HG03354 (cell line): ENCODE data around the gene PPARD.

Experiments used
- ATAC-seq: cut with Tn5 transposase; IDR thresholded peaks from one replicate; pipeline ENCODE4 v1.9.1; 2021; ENCODE audit warnings: mild to moderate bottlenecking; ENCODE audit not compliant: unreplicated experiment, poor library complexity, severe bottlenecking

Gene PPARD

DNA sequence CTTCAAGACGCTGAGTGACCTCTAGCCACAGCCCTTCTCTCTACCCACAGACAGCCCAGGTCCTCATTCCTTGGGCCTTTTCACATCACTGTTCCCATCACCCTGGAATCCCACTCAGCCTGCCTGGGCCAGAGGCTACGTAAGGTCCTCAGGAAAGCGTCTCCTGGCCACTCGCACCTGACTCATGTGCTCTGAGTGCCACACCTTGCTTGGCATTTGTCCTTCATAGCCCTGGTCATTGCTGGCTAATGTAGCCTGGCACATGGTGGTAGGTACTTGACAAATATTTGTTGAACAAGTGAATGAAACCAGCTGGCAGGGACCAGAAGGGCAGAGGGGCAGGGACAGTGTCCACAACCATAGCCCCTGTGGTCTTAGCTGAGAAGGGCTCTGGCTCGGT is 59.2 kb downstream of the PPARD start:
- ATAC-seq = no peak

DNA sequence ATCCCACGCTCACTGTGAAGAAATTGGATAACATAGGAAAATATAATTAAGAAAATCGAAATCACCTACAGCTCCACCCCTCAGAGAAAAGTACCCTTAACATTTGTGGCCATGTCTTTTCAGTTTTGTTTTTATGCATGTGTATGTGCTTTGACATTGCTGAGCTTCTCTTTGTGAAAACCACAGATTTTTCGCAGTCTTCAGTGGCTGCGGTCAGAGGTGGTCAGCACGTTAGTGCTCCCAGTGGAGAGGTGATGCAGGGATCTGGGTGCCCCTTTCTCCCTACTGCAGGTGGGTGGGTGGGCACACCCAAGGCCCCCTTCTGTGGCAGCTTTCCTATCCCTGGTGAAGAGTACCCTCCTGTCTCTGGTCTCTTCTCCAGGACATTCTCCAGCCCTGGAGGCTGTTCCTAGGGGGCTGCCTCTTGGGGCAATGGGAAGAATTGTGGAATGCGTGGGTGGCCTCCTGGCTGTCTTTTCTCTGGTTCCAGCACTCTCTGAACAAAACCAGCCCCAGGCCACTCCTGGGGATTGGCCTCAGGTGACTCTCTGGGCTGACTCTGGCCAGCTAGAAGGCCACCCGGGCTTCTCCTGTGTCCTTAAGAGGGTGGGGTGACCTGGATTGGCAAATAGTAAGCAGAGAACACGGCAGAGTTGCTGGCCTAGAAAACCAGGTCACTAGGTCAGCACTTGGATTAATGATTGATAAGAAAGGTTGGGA is 59.9 kb downstream of the PPARD start:
- ATAC-seq = no peak

DNA sequence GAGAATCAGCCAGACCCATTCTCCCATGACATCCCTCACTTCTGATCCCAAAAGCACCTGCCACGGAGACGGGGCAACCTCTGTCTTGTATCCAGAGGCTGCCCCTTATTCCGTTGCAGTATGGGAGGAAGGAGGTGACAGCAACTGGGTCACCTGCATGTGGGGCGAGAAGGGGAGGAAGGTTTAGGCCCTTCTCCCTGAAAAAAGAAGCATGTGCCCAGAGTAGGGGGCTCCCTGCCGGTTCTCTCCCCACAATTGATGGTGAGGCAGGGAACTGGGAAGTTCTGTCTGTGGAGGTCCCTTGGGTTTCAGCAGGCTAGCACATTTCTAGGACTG is 60.5 kb downstream of the PPARD start:
- ATAC-seq = no peak

DNA sequence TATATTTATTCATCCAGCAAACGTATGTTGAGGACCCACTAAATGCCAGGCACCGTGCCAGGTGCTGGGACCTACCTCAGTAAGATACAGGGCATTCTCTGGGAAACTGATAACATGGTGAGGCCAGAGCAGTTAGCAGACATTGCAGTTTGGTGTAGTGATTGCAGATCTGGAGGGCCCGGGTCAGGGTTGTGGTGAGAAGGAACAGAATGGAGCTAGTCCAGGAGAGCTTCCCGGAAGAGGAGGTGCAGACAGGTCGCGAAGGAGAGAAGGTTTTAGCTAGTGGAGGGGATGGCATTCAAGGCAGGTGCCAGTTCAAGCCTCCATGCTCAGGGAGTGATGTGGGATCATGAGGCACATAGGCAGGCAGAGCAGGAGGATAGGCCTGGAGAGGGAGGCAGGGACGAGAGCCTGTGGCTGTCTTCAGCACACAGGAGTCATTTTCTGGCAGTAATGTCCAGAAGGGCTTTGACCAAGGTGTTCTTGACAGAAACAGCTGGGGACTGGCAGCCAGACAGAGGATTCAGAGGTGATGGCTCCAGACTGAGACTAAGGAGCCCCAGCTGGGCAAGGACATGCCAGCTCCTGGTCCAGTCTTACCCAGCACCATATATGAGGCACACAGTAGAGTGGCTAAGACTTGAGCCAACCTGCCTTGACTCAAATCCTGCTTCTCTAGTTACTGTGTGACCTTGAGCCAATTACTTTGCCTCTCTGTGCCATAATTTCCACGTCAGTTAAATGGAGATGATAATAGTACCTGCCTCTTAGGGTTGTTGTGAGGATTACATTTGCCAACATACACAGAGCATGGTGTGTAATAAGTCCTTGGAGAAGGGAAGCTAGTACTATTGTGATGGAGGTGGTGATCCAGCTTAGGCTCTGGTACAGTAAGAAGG is 61.4 kb downstream of the PPARD start:
- no peak for ATAC-seq

DNA sequence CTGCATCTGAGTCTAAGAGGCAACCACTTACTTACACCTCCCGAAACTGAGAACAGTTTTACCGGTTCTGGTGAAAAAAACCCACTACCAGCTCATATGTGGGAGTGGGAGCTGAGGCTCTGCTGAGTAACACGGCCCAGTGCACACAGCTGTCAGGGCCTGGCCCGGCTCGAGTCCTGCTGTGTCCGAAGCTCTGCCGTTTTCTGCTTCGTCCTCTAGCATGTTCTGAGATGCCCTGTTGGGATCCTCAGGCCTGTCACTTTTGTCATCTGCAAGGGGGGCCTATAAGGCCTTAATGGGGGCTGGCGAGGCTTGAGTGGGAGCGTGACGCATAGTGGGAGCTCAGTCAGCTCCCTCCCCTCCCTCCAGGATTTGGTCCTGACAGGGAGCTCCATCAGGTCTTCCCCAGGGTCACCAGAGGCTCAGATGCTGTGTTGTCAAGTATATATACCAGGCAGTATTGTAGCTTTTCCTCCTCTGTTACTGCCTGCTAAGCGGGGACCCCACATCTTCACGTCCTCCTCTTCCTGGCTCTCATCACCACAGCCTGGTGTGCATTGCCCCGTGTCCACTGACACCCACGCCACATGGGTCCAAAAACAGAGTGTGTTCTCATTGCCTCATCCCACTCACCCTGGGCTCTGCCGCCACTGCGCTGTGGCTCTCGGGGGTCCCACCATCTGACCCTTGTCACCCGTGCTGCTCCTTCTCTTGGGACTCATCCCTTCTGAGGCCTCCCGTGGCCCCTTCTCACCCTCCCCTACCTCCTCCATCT is 64.5 kb downstream of the PPARD start:
- no peak for ATAC-seq

DNA sequence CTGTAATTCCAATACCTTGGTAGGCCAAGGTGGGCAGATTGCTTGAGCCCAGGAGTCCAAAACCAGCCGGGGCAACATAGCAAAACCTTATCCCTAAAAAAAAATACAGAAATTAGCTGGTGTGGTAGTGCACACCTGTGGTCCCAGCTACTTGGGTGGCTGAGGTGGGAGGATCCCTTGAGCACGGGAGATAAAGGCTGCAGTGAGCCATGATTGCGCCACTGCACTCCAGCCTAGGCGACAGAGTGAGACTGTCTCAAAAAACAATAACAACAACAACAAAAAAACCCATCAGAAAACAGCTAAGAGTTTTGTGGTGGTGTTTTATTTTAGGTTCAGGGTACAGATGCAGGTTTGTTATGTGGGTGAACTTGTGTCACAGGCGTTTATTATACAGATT is 66.9 kb downstream of the PPARD start:
- no peak for ATAC-seq

DNA sequence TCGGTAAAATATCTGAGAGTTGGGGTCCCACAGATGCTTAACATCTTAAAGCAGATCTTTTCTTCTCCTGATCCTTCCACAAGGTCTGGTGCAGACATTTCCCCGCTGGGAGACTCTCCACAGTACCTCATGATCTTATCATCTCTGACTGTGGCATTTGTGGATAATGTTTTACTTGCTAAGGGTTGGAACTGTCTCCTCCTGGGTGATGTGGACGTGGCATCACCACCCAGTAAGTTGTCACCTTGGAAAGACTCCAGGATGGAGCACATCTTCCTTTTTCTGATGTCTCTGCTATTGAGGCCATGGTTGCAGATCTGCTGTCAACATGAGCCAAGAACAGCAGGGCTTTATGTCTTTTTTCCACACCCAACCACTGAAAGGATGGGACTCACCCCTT is 67.8 kb downstream of the PPARD start:
- no peak for ATAC-seq

DNA sequence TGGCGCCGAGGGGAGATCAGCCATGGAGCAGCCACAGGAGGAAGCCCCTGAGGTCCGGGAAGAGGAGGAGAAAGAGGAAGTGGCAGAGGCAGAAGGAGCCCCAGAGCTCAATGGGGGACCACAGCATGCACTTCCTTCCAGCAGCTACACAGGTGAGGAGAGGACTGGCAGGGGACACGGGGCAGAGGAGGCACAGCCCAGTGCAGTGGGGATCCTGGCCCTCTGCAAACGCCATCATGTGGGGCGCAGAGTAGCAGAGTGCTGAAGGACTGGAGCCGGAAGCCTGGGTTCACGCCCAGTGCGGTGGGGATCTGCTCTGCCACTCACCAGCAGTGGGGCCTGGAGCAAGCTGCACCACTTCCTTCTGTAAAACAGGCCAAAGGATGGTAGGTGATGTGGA is 68.7 kb downstream of the PPARD start:
- ATAC-seq = no peak

DNA sequence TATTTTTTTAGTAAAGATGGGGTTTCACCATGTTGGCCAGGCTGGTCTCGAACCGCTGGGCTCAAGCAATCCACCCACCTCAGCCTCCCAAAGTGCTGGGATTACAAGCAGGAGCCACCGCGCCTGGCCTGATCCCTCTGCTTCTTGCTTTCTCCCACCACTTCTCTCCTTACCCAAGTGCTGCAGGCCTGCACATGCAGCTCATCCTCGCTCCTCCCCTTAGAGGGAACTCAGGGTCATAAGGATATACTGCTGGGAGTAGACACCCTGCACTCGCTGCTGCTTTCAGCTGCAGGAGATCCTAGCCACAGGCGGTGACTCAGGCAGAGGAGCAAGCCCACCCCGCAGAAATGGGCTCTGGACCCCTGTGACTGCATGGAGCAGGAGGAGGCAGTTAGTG is 69.7 kb downstream of the PPARD start:
- no peak for ATAC-seq

DNA sequence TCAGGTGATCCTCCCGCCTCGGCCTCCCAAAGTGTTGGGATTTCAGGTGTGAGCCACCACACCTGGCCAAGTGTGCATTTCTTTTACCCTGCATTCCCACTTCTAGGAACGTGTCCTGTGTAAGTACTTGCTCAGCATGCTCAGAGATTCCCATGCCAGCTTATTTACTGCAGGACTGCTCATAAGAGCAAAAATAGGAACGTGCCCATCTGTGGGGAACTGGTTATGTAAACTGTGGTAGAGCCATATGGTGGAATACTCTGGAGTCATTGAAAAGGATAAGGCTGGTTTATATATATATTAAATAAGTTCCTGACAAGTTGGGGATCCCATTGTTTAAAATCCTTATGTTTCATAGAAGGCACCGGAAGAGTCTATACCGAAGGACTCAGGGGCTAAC is 71.6 kb downstream of the PPARD start:
- no peak for ATAC-seq

DNA sequence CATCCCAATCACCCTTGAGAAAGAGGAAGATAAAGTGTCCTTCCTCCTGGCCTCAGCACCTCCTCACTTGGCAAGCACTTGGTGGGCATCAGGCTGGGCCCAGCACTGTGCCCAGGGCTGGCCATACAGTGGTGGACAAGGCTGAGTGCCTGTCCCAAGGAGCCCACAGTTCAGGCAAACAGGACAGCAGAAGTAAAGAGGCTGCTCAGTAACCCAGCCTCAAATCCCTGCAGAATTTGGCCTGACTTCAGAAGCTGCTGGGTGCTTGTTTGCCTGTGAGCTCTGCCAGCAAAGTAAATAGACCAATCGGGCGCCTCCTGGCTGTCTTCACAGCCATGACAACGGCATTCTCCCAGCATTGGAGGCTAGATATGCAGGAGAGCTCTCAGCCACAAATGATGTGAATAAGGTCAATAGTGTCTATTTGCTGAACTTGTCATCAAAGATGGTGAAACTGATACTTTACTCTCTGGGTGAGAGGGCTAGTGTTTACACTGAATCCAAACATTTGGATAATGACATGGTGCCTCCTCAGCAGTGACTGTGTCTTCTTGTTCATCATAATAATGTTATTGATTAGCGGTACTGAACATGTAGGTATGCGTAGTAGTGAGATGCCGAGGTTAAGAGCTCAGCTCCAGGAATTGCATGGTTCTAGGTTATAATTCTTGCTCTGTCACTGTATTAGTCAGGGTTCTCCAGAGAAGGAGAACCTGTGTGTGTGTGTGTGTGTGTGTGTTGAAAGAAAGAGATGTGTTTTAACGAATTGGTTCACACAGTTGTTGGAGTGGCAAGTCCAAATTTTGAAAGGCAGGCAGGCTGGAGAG is 72.9 kb downstream of the PPARD start:
- ATAC-seq = no peak

DNA sequence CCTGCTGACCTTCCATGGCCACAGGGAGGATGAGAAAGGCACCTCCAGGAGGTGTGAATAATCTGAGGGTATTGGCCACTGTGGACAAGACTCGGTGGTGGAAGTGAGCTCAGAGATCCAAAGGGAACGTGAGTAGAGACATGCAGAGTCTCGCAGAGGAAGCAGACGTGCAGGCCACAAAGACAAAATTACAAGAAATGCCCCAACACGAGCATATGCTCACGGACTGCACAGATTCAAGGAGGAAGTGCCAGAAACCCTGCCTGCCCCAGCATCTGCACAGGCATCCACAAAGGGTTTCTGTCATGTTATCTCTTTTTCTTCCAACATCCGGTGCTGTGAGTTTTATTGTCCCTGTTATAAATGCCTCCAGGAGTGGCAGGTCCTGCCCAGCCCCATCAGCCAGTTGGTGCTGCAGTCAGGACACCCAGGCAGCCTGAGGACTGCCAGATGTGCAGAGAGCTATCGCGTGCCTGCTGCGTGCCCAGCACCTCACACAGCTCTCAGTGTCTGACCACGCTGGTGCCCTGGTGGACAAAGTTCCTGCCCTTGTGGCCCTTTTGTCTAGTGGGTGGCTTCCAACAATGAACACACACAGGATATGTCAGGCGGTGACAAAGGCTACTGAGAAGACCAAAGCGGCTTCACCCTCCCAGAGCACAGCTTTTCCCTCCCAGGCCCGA is 75.8 kb downstream of the PPARD start:
- ATAC-seq = no peak

DNA sequence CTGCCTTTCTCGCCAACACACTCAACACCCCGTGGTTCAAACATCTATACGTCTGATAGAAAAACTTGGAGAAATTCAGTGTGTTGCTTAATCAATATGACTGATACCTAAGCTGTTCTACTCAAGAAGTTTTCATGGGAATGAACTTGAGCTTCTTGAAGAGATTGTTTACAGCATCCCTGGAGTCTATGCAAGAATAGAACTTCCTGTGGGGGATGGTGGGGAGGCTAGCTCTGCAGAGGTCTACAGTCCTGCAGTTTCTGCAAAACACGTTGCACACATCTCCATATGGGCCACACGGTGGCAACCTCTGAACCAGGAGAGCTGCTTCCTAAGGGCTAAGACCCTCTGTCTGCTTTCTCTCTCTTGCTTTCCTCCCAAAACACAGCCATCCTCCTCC is 77.1 kb downstream of the PPARD start:
- ATAC-seq = no peak

DNA sequence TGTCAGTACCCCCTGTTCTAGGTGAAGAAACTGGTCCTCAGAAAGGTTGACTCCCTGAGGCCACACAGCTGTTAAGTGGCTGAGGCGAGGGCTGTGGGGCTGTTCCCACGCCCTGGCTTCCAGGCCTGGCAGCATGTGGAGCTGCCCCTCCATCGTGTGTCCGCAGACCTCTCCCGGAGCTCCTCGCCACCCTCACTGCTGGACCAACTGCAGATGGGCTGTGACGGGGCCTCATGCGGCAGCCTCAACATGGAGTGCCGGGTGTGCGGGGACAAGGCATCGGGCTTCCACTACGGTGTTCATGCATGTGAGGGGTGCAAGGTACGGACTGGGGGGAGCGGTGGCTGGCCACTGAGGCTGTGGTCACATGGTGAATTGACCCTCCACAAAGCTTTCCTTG is 77.6 kb downstream of the PPARD start:
- ATAC-seq = no peak

DNA sequence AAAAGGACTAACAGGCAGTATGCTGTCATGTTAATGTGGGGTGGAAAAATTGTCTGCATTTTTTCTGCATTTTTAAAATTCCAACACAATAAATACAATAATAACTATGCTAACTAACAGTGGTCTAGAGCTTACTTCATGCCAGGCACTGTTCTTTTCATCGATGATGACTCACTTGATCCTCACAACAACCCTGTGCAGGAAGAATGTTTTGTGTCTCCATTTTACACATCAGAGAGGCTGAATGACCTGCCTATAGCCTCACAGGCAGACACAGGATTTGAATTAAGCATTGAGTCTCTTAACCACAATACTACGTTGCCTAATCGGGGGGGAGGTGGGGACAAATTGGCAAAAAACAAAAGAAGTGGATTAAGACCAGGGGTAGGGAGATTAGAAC is 82.9 kb downstream of the PPARD start:
- no peak for ATAC-seq

DNA sequence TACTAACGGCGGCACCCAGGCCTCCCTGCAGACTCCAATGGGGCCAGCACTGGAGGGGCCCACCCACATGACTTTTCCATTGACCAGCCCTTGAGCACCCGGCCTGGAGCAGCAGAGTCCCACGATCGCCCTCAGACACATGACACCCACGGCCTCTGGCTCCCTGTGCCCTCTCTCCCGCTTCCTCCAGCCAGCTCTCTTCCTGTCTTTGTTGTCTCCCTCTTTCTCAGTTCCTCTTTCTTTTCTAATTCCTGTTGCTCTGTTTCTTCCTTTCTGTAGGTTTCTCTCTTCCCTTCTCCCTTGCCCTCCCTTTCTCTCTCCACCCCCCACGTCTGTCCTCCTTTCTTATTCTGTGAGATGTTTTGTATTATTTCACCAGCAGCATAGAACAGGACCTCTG is 83.7 kb downstream of the PPARD start:
- ATAC-seq = no peak

DNA sequence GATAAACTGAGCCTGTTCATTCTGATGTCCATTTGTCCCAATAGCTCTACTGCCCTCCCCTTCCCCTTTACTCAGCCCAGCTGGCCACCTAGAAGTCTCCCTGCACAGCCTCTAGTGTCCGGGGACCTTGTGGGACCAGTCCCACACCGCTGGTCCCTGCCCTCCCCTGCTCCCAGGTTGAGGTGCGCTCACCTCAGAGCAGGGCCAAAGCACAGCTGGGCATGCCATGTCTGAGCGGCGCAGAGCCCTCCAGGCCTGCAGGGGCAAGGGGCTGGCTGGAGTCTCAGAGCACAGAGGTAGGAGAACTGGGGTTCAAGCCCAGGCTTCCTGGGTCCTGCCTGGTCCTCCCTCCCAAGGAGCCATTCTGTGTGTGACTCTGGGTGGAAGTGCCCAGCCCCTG is 85.1 kb downstream of the PPARD start:
- no peak for ATAC-seq

DNA sequence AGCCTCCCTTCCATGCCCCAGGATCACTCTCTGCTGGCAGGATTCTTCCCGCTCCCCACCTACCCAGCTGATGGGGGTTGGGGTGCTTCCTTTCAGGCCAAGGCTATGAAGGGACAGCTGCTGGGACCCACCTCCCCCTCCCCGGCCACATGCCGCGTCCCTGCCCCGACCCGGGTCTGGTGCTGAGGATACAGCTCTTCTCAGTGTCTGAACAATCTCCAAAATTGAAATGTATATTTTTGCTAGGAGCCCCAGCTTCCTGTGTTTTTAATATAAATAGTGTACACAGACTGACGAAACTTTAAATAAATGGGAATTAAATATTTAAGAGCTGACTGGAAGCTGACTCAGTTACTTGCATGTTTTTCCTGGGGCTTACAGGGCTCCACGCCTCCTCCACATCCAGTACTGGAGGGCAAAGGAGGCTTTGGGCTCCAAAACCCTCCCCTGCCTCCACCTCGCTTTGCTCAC is 85.5 kb downstream of the PPARD start:
- ATAC-seq = no peak

DNA sequence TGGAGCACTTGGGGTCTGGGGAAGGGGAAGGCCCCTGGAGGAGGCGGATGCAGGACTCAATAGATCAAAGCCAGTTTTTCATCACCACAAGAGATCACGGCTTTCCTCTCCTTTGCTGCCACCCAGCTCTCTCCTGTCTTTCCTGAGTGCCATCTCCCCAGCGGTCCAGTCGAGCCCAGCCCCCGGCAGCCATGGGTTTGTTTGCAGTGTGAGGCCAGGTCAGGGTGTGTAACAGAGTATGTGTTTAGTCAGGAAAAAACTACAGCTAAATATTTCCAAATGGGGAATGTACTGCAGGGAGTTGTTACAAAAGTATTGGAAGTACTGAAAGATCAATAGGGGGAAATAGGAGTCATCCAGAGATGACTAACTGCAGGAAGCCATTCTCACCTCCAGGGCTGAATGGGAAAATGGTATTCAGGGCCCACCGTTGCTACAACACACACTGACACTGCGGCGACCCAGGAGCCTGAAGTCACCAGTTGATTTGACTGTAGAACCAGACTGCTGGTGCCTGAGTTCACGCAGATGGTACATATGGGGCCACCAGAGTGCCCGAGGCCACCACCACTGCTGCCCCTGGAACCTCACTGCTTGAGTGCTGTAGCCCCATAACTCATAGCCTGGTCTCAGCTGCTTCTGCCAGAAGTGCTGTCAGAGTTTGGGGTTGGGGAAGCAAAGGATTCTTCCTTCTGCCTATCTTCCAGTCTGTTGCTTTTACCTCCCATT is 86.2 kb downstream of the PPARD start:
- no peak for ATAC-seq
